Measurements from ENCODE around the gene GAREM2. TPM values are rescaled to one million over a fixed set of nuclear protein-coding genes. Genes with fewer than 3 reads are reported as not detected.

The GAREM2 gene
- total RNA-seq, 2 donors from 2014 or later = 2.4 to 3.9 TPM

- H3K27ac ChIP-seq = no peak overlapping the region
- DNase-seq = no peak
- peaks cover 4% of the 10 kb centered on the region for H3K4me1 ChIP-seq
- TF ChIP-seq, protein P1, sequence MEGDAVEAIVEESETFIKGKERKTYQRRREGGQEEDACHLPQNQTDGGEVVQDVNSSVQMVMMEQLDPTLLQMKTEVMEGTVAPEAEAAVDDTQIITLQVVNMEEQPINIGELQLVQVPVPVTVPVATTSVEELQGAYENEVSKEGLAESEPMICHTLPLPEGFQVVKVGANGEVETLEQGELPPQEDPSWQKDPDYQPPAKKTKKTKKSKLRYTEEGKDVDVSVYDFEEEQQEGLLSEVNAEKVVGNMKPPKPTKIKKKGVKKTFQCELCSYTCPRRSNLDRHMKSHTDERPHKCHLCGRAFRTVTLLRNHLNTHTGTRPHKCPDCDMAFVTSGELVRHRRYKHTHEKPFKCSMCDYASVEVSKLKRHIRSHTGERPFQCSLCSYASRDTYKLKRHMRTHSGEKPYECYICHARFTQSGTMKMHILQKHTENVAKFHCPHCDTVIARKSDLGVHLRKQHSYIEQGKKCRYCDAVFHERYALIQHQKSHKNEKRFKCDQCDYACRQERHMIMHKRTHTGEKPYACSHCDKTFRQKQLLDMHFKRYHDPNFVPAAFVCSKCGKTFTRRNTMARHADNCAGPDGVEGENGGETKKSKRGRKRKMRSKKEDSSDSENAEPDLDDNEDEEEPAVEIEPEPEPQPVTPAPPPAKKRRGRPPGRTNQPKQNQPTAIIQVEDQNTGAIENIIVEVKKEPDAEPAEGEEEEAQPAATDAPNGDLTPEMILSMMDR (IDR thresholded peaks at IDR 0.05) = no peak
- H3K27me3 ChIP-seq = peaks cover 23% of the 10 kb centered on the region
- H3K9ac ChIP-seq (ENCODE audit: low read depth in 2 of 2, low read length in 2 of 2) = no peak overlapping the region
- H3K9me3 ChIP-seq = no peaks in the 10 kb centered on the region
- intact Hi-C loops (cut with DNase I) = no loop called here
- no peak overlapping the region for H3K4me3 ChIP-seq
- H3K36me3 ChIP-seq = no peaks in the 10 kb centered on the region
Observed at GRCh38 chr2:26175466-26176278, 2.8 kb downstream of the GAREM2 start.

DNA sequence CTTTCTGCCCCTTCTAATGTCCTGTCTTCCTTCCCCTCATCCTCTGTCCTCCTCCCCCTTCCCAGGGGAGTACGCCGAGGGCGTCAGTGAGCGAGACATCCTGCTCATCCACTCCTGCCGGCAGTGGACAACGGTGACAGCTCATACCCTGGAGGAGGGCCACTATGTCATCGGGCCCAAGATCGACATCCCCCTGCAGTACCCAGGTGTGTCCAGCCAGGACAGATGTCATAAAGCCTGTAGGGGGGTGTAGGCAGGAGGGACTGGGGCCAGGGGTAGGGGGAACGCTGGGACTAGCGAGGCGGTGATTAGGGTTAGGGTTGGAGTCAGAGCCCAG lies 3.4 kb downstream of the GAREM2 start:
- H3K9me3 ChIP-seq = no peaks in the 10 kb centered on the region
- H3K9ac ChIP-seq (ENCODE audit: low read depth in 2 of 2, low read length in 2 of 2) = no peak overlapping the region
- no peak overlapping the region for H3K27ac ChIP-seq
- H3K4me1 ChIP-seq = peaks cover 4% of the 10 kb centered on the region
- DNase-seq = no peak
- intact Hi-C loops (cut with DNase I) = no loop called here
- H3K36me3 ChIP-seq = no peaks in the 10 kb centered on the region
- H3K4me3 ChIP-seq = no peak overlapping the region
- H3K27me3 ChIP-seq = peaks cover 23% of the 10 kb centered on the region
- TF ChIP-seq, protein P1 (IDR thresholded peaks at IDR 0.05) = no peak

DNA sequence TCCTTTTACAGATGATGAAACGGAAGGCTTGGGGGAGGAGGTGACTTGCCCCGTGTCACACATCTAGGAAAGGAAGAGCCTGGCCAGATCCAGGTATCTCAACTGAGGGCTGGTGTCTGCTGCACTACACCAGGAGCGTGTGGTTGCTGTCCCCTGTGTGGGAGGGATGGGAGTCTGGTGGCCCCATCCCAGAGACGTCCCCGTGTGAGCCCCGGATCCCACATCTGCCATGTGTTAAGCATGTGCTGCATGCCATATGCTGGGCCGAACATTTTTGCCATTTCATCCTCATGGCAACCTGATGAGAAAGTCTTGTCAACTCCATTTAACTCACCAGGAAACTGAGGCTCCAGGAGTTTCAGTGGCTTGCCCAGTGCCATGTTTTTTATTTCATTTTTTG lies 4.2 kb downstream of the GAREM2 start:
- no peak overlapping the region for H3K9ac ChIP-seq (ENCODE audit: low read depth in 2 of 2, low read length in 2 of 2)
- no peak for DNase-seq
- H3K9me3 ChIP-seq = no peaks in the 10 kb centered on the region
- peaks cover 4% of the 10 kb centered on the region for H3K4me1 ChIP-seq
- peaks cover 23% of the 10 kb centered on the region for H3K27me3 ChIP-seq
- H3K27ac ChIP-seq = no peak overlapping the region
- H3K4me3 ChIP-seq = no peak overlapping the region
- TF ChIP-seq, protein P1 (IDR thresholded peaks at IDR 0.05) = no peak
- H3K36me3 ChIP-seq = no peaks in the 10 kb centered on the region
- intact Hi-C loops (cut with DNase I) = no loop called here

DNA sequence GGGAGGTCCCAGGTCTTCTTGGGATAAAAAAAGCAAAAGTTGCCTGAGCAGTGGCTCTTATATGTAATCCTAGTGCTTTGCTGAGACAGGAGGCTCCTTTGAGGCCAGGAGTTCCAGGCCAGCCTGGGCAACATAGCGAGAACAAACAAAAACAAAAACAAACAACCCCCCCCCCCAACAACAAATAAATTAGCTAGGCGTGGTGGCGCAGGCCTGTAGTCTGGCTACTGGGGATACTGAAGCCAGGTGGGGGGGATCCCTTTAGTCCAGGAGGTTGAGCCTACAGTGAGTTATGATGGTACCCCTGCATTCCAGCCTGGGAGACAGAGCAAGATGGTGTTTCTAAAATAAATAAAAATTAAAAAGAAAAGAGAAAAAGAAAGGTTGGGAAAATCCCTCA lies 5.4 kb downstream of the GAREM2 start:
- Histone ChIP-seq H3K4me3 (no peak overlapping the region), H3K36me3 (no peaks in the 10 kb centered on the region), H3K9me3 (no peaks in the 10 kb centered on the region), H3K27me3 (peaks cover 17% of the 10 kb centered on the region), H3K9ac (ENCODE audit: low read depth in 2 of 2, low read length in 2 of 2) (no peak overlapping the region), H3K4me1 (peaks cover 3% of the 10 kb centered on the region), H3K27ac (no peak overlapping the region)
- TF ChIP-seq, protein P1 (IDR thresholded peaks at IDR 0.05) = no peak
- intact Hi-C loops (cut with DNase I) = no loop called here
- DNase-seq = no peak

- Histone ChIP-seq H3K4me3 (peak overlapping the region; percentile 51), H3K36me3 (no peaks in the 10 kb centered on the region), H3K9ac (ENCODE audit: low read depth in 2 of 2, low read length in 2 of 2) (no peak overlapping the region), H3K9me3 (no peaks in the 10 kb centered on the region), H3K27ac (no peak overlapping the region), H3K27me3 (peaks cover 11% of the 10 kb centered on the region), H3K4me1 (no peaks in the 10 kb centered on the region)
- DNase-seq = peak; percentile 68
- TF ChIP-seq, protein P1 (IDR thresholded peaks at IDR 0.05) = no peak
- intact Hi-C loops (cut with DNase I) = no loop called here
Observed at GRCh38 chr2:26178746-26179436, 6.0 kb downstream of the GAREM2 start.

Data from colonic mucosa (tissue), 4 donors.